Measurements from ENCODE around the gene ZBTB7A.

Gene ZBTB7A

DNA sequence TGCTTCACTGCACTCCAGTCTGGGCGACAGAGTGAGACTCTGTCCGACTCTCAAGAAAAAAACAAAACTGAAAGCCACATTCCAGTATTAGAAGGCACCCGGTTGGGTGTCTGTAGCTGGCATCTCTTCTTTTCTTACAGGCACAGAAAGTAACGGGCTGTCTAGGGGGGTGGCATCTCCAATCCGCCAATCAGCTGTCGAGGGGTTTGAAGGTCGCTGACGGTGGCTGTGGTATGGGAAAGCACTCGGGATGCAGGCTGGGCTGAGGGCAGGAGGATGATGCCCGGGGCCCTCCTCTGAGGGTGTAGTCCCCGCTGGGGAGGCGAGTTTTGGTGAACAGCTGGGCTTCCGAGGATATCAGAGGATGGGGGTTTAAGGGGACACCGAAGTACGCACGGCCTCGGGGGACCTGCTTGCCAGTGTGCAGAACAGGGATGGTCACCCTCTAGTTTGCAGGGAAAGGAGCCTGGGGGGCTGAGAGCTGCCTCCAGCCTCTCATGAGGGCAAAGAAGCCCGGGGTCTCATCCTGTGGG, 27.0 kb upstream of the ZBTB7A start:
- DNase-seq, result no peak

DNA sequence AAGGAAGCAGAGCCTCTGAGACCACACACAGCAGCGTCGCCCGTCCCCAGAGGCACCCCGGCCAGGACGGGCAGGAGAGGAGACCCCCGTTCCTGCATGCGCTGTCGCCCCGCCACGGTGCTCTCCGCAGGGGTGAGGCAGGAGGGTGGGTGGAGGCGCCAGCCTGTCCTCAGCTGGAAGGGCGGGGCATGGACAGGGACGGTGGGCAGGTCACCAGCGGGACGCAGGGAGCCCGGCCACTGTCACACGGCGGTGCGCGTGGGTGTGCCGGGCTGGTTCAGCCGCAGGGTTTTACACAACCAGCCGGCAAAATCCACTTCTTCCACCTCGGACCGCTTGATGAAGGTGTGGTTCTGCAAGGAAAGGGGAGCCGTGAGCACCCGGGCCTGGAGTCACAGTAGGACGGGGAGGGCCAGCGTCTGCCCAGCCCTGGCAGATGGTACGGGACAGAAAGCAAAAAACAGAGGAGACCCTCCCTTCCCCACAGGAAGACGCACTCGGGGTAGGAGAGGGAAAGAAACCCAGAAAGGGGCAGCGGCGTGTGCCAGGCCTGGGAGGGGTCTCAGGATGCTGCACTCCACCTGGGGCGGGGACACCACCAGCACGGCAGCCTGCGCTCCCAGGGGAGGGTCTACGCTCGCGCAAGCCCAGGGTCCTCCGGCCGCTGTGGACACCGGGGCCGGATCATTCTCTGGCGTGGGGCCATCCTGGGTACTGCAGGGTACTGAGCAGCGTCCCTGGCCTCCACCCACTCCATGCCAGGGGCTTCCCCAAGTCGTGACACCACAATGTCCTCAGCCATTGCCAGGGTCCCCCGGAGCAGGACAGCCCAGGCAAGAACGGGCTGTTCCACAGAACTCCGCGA, 23.9 kb upstream of the ZBTB7A start:
- DNase-seq, result no peak

DNA sequence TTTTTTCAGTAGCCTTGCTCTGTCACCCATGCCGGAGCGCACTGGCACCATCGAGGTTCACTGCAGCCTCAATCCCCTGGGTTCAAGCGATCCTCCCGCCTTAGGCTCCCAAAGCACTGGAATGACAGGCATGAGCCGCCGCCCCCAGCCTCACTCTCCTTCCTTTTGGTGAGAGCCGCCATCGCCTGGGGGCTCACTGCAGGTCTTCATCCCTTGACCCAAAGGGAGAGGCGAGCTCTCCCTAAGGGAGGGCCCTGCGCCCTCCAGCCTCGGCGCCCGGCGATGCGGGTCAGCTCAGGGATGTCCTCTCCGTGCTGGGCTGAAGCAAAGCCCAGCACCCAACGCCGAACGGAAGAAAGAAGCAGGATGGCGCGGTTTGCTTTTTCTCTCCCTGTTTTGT, 23.2 kb upstream of the ZBTB7A start:
- DNase-seq, result no peak

DNA sequence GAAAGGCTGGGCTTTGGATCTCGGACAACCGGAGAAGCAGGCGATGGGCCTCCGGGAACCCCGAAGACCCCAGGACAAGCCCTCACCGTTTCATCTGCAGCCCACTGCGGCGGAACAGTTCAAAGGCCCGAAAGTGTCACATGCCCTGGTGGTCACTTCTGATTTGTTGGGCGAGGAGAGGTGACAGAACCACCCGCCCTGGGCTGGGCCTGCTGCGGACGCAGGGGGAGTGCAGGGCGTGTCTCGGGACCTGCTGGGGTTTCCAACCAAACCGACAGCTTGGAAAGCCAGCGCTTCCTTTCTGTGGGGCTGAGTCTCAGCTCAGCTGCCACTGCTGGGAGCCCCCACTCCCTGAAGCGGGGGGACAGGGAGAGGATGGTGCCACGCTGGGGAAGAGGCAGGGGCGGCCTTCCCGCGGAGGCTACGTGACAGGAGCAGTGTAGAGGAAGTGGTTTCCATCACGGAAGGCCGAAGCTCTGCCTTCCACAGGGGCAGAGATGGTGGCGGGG, 22.8 kb upstream of the ZBTB7A start:
- peak; percentile 57 for DNase-seq

DNA sequence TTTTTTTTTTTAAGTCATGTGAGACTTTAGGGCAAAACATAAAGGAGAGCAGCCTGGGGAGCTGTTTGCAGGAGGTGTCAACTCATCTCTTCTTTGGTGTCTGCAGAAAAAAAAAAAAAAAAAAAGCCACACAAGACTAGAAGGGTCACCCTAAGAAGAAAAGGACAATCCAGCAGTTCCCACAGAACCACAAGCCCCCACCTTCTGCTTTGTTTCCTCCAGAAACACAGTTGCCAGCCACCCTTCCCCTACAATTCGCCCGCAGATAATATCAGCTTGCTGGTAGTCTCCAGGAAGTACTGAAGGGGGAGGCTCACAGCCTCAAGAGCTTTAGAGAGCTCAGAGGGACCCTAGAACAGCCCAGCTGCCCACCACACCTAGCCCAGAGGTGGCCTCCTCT, 22.3 kb upstream of the ZBTB7A start:
- peak; percentile 61 for DNase-seq

DNA sequence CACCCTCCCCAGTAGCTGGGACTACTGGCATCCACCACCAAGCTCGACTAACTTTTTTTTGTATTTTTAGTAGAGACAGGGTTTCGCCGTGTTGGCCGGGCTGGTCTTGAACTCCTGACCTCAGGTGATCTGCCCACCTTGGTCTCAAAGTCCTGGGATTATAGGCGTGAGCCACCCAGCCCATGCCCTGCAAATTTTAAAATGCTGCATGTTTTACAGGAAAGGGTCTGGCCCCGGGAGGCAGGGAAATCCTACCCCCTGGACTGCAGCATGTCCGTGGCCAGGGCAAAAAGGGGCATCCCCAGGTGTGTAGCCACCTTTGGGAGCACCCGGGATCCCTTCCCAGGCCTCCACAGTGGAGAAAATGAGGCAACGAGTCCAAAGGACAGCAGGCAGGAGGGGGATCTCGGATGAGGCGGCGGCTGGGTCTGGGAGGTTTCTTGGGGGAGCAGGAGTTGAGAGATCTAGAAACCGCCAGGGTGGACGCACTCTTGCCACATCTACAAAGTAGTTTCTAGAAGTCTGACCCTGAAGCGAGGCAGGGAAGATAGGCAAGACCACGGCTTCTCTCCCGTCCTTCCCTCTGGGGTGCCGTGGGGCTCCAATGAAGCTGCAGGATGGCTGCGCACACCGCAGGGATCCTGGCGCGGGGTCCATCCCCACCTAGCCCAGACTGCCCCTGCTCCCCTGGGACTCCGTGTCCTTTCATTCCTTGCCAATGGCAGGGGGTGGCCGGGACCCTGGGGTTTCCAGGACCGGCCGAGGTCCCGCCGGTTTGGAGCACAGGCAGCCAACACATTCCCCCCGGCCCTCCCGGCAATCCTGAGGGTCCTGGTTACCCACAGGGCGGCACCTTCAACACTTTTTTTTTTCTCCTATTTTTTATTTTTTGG, 21.3 kb upstream of the ZBTB7A start:
- no peak for DNase-seq

DNA sequence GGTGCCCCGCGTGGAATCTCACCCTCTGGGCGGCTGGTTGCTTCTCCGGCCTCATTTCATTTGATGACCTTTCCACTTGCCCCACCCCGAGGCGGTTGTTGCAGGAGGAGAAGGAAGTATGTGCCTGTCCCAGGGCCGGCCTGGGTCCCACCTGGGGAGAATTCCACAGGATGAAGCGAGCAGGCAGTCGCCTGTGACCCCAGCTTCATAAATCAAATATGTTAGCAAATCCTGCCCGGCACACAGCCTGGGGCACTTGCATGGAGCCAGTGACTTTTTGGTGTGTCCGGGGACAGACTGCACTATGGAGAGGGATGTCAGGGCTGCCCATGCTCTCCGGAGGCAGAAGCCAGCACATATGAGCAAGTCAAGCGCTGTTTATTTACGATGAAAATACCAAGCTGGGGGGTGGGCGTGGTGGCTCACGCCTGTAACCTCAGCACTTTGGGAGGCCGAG, 19.7 kb upstream of the ZBTB7A start:
- no peak for DNase-seq

DNA sequence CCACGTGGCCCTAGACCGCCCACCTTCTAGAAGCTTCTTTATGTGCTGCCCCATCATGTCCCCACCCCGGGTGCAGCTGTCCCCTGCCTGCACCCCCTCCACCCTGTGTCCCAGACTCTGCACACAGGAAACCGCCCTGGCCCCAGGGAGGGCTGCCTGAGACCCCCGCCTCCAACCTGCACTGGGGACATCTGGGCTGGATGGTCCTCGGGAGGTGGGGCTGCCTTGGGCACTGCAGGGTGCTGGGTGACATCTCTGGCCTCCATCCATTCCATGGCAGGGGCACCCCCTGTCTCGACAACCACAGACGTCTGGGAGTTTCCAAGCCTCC, 17.8 kb upstream of the ZBTB7A start:
- no peak for DNase-seq

DNA sequence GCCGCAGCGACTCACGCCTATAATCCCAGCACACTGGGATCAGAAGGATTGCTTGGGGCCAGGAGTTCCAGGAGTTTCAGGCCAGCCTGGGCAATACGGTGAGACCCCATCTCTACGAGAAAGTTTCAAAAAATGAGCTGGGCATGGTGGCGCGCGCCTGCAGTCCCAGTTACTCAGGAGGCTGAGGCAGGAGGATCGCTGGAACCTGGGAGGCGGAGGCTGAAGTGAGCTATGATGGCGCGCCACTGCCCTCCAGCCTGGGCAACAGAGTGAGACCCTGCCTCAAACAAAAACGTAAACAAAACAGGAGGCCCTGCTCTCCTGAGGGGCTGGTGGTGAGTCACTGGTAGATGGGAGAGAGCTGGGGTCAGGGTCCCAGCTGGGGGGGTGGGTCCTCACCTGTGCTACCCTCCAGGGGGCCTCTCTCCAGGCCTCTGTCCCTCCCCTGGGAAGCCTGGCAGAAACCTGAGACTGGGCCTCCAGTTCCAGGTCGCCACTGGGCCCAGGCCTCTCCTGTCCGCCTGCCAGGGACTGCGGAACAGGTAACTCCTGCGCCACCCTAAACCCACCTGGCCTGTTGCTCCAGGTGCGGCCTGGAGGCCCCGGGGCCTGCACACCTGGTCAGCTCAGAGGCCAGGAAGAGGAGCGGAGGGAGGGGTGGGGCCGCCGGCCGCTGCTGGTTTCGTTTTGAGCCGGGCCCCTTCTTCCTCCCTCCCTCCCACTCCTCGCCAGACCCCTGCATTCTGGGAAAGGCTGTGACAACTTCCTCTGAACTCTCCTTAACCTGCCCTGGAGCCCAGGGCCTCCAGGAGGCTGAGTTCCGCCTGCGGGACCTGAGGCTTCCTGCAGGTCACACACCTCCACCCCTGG, 17.2 kb upstream of the ZBTB7A start:
- peak; percentile 53 for DNase-seq

DNA sequence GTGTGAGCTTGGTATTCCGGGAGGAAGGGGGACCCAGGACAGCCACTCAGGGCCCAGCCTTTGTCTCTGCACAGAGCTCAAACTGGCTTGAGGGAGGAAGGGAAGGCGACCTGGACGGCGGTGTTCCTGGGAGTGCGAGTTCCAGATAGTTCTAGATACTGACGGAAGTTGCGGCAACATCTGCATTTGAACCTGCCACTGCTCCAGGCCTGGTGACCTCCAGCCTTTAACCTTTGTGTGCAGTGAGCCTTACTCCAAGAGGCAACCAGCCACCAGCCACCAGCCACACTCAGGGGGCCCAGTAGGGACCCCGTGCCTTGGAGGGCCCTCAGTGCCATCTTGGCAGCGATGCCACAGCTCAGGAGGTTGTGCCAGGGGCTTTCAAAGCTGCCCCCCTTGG, 15.5 kb upstream of the ZBTB7A start:
- no peak for DNase-seq

DNA sequence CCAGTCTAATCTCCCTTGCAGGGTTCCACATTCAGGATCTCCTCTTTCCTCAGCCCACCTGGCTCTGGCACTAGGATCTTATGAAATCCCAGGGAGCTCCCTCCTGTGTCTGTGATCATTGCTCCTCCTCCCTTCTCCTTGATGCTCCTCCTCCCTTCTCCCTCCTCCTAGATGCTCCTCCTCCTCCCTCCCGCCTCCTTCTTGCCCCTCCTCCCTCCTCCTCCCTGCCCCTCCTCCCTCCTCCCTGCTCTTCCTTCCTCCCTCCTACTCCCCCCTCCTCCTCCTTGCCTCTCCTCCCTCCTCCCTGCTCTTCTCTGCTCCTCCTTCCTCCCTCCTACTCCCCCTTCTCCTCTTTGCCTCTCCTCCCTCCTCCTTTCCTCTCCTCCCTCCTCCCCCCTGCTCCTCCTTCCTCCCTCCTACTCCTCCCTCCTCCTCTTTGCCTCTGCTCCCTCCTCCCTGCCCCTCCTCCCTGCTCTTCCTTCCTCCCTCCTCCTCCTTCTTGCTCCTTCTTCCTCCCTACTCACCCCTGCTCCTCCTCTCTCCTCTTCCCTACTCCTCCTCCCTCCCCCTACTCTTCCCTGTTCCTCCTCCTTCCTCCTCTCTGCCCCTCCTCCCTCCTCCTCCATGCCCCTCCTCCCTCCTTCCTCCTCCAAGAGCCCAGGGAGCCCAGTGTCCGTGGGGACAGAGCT, 14.9 kb upstream of the ZBTB7A start:
- no peak for DNase-seq

DNA sequence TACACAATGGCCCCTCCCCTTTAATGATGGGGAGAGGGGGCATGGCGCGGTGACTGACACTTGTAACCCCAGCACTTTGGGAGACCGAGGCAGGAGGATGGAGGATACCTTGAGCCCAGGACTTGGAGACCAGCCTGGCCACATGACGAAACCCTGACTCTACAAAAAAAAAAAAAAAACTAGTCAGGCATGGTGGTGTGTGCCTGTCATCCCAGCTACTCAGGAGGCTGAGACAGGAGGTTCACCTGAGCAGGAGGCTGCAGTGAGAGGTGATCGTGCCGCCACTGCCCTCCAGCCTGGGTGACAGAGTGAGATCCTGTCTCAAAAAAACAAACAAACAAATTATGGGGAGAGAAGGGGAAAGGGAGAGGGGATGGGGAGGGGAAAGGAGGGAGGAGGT, 13.8 kb upstream of the ZBTB7A start:
- no peak for DNase-seq

DNA sequence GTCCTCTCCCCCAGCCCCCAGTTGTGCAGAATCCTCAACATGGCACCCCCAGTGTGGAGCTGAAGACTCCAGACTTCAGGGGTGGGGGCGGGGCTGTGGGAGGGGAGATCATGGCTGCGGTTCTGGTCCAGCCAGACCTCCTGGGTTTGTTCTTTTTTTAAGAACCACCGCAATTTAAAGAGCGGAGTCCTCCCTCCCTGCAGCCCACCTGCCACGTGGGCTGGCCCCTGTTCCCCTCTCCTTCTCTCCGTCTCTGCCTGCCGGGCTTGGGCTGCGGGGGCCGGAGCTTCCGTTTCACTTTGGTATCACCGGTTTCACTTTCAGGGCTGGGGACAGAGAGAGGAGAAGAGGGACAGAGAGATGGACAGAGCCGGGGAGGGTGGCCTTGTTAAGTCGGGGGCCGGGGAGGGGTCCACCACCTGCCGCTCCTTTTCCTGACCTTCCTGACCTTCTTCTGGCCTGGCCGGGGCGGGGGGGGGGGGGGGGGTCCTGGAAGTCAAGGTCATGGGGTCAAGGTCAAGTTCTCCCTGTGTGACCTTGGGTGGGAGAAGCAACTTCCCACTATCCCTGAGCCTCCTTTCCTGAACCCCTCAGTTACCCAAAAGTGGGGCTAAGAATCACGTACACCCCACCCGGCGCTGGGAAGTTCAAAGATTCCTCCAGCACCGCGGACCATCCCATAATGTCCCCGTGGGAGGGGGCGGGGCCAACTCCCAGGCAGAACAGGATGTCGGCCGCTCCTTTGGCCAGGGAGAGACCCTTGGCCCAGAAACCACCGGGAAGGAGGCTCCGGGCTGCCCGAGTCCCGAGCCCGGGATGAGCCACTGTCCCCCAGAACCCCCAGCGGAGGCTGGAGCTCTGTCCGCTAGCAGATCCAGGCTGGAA, 11.3 kb upstream of the ZBTB7A start:
- DNase-seq, result peak; percentile 61

DNA sequence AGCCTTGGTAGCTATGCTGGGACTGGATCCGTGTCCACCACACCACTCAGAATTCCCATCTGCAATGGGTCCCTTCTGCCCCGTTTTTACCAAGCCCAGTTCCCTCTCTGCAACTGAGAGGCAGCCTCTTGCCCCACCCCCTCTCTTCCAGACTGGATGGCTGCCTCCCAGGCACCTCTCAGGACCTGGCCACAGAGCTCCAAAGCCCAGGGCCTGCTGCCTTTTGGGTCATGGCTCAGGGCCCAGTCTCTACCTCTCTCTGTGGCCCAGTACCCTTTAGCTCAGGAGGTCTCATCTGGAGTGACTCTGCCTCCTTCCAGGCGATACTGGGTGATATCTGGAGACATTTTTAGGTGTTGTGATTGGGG, 10.3 kb upstream of the ZBTB7A start:
- DNase-seq, result no peak

DNA sequence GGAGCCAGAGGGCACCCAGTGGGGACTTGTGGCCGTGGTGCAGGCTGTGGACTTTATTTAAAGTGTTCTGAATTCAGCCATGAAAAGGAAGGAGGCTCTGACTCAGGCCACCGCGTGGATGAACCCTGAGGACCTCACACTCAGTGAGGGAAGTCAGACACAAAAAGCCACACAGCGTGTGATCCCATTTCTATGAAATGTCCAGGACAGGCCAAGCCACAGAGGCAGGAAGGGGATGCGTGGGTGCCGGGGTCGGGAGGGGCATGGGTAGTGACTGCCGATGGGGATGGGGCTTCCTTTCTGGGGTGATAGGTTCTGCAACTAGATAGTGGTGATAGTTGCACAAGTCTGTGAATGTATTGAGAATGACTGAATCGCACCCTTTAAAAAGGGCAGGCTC, 8.7 kb upstream of the ZBTB7A start:
- DNase-seq, result no peak

DNA sequence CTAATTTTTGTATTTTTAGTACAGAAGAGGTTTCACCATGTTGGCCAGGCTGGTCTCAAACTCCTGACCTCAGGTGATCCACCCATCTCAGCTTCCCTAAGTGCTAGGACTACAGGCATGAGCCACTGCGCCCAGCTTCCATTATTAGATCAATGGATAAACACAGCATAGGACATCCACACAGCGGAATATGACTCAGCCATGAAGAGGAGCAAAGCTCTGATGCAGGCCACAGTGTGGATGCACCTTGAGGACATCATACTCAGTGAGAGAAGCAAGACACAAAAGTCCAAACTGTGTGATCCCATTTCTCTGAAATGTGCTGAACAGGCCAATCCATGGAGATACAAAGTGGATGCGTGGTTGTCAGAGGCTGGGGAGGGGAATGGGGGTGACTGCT, 4.9 kb upstream of the ZBTB7A start:
- DNase-seq, result no peak

DNA sequence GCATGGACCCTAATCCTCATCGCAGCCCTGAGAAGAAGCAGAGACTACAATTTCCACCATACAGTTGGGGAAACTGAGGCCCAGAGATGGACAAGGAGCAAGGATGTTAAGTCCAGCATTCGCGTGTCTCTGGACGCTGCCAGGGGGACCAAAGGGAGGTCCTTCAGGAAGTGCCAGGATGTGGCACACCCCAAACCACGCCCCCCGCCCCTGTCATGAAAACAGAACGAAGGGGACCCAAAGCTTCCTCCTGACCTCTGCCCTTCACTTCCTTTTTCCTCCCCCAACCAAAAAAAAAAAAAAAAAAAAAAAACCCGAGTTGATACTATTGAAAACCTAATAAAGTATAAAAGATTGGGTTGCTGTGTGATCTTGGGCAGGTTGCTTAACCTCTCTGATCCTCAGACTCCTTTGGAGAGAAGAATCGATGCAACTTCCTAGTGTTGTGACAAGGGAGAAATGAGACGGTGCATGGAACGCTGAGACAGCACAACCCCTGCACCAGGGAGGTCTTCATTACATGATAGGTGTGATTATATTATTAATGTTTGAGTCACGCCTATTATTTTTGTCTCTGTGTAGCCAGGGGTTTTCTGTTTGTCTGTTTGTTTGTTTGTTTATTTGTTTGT, 2.7 kb upstream of the ZBTB7A start:
- peak; percentile 77 for DNase-seq

DNA sequence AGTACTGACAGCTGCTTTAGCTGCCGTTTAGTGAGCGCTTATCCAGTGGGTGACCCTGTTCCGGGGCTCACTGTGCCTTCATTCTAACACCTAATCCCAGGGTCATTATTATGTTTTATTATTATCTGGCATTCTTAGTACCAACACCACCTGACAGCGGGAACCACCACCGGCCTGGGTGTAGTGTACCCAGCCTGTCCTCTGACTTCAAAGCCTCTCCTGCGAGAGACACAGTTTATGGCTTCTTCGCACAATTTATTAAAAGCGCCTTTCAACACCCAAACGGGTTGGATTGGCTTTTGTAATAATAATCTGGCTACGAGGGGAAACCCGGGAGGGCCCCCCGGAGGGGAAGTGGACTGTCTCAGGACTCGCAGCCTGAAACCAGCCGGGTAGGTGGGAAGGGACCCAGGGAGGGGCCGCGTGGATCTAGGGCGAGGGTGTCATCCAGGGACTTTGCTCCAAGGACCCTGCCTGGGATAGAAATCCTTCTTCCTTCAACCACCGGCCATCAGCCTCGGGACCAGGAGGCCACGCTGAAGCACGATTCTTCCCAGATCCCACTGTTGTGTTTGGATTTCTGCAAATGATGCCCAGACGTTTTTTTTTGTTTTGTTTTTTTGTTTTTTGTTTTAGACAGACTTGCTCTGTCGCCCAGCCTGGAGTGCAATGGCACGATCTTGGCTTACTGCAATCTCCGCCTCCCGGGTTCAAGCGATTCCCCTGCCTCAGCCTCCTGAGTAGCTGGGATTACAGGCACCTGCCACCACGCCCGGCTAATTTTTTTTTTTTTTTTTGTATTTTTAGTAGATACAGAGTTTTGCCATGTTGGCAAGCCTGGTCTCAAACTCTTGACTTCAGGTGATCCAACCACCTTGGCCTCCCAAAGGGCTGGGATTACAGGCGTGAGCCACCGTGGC, 1.6 kb upstream of the ZBTB7A start:
- no peak for DNase-seq

DNA sequence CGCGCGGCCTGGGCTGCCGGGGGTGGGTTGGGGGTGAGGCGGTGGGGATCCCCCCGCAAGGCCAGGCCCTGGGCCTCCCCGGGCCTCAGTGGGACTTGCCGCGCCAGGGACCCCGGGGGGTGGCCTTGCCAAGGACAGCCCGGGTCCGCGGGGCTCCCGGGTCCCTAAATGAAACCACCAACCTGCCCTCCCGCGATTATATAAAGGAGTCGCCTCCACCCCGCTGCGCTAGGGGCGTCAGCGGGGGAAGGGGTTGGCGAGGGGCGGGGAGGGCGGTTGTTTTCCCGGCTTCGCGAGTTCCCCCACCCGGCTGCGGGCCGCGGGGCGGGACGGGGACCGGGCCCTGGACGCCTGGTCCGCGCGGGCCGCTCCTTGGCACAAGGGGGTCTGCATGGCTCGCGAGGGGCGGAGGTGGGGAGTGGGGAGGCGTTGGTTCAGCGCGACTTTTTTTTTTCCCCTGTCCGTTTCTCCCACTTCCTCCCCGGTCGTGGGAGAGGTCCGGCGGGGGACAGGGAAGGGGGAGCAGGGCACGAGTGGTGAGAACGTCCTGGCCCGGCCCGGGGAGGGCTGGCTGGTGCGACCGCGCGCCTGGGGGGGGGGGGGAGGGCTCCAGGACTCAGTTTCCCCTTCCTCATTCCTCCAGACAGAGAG, 822 bp upstream of the ZBTB7A start:
- DNase-seq, result no peak
